Brain microvascular endothelial cell (primary cell): ENCODE data around the gene MIS12.

Experiments
- DNase-seq: peaks from one replicate; pipeline ENCODE4 v3.0.0-alpha.2; 2020
- H3K27ac ChIP-seq: fragments of 250-450 bp; sonication (Bioruptor Pico); 2 replicates; pipeline ENCODE4 v1.5.1; 2020; ENCODE audit warnings: mild to moderate bottlenecking, moderate library complexity
- H3K27me3 ChIP-seq: fragments of 250-450 bp; sonication (Bioruptor Pico); replicated peaks from 2 replicates; pipeline ENCODE4 v1.5.1; 2020; ENCODE audit warnings: mild to moderate bottlenecking
- H3K36me3 ChIP-seq: fragments of 250-450 bp; sonication (Bioruptor Pico); replicated peaks from 2 replicates; pipeline ENCODE4 v1.5.1; 2020; ENCODE audit warnings: mild to moderate bottlenecking
- H3K4me3 ChIP-seq: 2 replicates; pipeline ENCODE4 v1.5.1; 2011; ENCODE audit warnings: low read depth, mild to moderate bottlenecking, control low read depth, low read length, moderate library complexity
- CTCF ChIP-seq: IDR thresholded peaks from 2 replicates; pipeline ENCODE4 v1.5.1; 2011; ENCODE audit warnings: low read depth, mild to moderate bottlenecking, moderate library complexity, low read length, control low read depth, inconsistent platforms; ENCODE audit errors: missing control alignments
- in situ Hi-C: cut with HindIII; loops from 2 replicates; pipeline ENCODE4 v1.10.0; 2017; ENCODE audit warnings: low sequenced_read_pairs, low pct_ligation_motif_present

Gene MIS12

GRCh38 chr17:5472511-5472910 lies 13.9 kb upstream of the MIS12 start:
- in situ Hi-C loops, result no loop called here
- H3K27me3 ChIP-seq, result no peaks in the 10 kb centered on the region
- H3K27ac ChIP-seq, result no peak overlapping the region
- no peak for TF ChIP-seq CTCF
- no peak for DNase-seq
- no peak overlapping the region for H3K4me3 ChIP-seq
- peaks cover 29% of the 10 kb centered on the region for H3K36me3 ChIP-seq

- in situ Hi-C loops, result no loop called here
- no peak overlapping the region for H3K27ac ChIP-seq
- no peak overlapping the region for H3K4me3 ChIP-seq
- DNase-seq, result no peak
- peaks cover 39% of the 10 kb centered on the region for H3K36me3 ChIP-seq
- no peaks in the 10 kb centered on the region for H3K27me3 ChIP-seq
- no peak for TF ChIP-seq CTCF
Observed at GRCh38 chr17:5473906-5474305, 12.5 kb upstream of the MIS12 start.

- peaks cover 49% of the 10 kb centered on the region for H3K36me3 ChIP-seq
- no peak overlapping the region for H3K27ac ChIP-seq
- in situ Hi-C loops, result no loop called here
- no peak for TF ChIP-seq CTCF
- DNase-seq, result no peak
- no peaks in the 10 kb centered on the region for H3K27me3 ChIP-seq
- H3K4me3 ChIP-seq, result no peak overlapping the region
Observed at GRCh38 chr17:5478992-5479391, 7.4 kb upstream of the MIS12 start.

- Histone ChIP-seq H3K27me3 (no peaks in the 10 kb centered on the region), H3K27ac (no peak overlapping the region), H3K4me3 (no peak overlapping the region), H3K36me3 (peaks cover 35% of the 10 kb centered on the region)
- in situ Hi-C loops, result no loop called here
- TF ChIP-seq CTCF, result no peak
- no peak for DNase-seq
Observed at GRCh38 chr17:5480962-5481361, 5.4 kb upstream of the MIS12 start.

GRCh38 chr17:5481451-5481850 lies 4.9 kb upstream of the MIS12 start:
- Histone ChIP-seq H3K36me3 (peaks cover 33% of the 10 kb centered on the region), H3K27me3 (no peaks in the 10 kb centered on the region), H3K4me3 (no peak overlapping the region), H3K27ac (no peak overlapping the region)
- in situ Hi-C loops, result no loop called here
- TF ChIP-seq CTCF, result no peak
- DNase-seq, result no peak
